GM18526 (cell line): Measurements from ENCODE around the gene RTN4R.

Experiments used
- POLR2A ChIP-seq: IDR thresholded peaks from 3 replicates; pipeline ENCODE4 v1.6.1; 2011; ENCODE audit not compliant: insufficient read length; ENCODE audit errors: extremely low read depth

RTN4R gene

DNA sequence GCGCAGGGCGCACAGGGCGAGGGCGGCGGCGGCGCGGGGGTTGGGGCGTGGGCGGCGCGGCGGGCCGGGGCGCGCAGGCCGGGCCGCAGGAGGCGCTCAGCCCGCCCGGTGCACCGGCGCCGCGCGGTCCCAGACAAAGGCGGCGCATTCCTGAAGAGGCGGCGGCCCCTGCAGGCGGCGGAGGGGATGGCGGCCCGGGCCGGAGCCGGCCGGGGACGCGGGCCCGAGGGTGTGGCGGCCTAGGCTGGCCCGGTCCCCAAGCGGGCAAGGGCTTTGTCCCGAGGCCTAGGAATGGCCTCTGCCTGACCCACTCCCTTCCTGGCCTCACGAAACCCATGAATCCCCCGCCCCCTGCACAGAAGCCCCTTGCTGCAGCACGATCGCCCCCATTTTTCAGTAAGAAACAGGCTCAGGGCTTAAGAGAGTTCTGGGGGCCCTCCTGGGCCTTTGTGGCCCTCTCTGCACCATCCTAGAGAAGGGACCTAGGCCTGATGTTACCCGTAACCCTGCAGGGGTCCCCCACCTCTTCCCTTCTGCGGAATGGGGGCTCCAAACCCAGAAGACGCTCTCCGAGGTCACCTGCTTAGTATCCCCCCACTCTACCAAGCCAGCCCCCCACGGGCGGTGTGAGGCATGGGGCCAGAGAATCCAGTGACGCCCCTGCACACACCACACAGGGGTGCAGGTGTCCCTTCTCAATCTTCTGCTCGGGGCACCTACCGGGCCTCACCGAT lies at the start of gene RTN4R:
Gene RTN4R (minus strand): TSS at position 40 of the 734 bp plus-strand sequence. CDS start 226 bp downstream, outside the sequence.
- no peak for TF ChIP-seq POLR2A

DNA sequence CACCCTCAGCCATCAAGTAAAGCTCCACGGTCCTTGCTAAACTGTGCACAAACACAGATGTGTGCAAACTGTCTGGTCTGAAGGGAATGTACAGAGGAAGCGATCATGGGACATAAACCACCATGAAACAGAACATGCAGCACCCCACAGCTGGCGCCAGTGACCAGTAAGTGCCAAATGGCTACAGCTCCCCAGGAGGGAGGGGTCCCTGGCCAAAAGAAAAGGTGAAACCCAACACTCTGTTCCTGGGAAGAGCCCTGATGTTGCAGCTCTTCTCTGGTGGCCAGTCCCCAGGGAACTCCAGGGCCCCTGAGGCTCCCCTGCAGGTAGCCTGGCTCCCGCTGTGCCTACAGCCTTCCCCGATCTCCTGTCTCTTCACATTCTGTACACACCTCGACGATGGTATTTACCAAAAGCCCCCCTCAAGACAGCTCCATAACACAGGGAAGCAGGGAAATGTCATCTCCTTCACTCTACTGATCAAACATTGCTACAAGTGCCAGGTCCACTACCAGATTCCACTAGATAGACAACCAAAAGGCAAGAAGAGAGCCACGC lies 48.8 kb upstream of the RTN4R start:
- no peak for TF ChIP-seq POLR2A

DNA sequence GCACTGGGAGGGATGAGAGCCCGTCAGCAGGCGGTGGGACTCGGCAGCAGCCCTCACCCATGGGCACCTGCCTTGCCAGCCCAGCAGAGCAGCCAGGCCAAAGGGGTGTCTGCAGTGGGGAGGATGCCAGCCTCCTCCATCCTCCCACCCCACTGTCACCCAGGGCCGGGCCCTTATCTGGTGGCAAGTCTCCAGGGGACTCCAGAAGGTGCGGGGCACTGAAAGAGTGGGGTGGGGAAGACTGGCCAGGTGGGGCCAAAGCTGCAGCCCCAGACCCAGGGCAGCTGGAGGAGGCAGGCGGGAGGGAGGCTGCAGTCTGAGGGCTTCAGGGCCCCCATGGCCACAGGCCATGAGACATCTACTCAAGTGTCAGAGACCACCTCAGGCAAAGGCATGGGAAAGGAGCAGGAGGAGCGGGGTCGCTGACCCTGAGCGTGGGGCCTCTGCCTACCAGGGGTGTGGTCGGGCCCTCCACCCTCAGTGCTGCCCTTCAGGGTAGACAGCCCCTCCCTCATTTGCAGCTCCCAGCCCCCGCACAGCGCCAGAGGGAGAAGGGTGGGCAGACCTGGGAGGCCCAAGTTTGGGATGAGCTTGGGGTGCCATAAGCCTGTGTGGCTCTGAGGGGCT lies 48.2 kb upstream of the RTN4R start:
- no peak for TF ChIP-seq POLR2A

DNA sequence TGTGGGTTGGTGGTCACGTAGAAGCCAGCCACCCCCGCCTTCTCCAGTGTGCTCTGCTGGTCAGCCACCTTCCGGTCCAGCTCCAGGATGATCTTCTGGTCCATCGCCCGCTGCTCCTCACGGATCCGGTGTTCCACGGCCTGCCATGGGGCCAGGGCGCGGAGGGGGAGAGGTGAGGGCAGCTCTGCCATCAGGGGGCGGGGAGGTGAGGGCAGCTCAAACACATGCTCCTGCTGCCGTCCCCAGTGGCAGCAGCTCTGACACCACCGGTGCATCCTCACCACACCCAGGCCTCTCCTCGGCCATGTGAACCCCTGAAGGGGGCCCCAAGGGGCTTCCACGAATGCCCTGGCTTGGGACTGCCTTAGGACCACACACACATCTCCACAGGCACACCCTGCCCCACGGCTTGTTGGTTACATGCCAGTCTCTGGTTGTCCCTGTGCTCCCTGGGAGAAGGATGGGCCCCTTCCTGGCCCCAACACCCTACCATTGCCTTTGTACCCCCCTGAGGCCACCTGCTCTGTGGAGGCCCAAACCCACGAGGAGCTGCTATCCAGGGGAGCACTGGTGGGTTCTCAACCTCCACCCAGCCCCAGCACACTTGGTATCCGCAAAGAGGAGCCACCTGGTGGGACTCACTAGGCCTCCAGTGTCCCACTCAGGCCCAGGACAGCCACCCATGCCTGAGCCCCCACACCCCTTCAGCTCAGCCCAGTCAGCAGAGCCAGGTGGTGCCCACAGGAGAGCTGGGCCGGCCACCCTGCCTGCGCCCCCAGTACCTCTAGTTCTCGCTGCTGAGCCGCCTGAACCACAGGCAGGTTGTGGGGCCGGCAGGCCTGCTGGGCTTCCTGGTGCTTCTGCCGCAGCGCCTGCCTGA lies 47.5 kb upstream of the RTN4R start:
- no peak for TF ChIP-seq POLR2A

DNA sequence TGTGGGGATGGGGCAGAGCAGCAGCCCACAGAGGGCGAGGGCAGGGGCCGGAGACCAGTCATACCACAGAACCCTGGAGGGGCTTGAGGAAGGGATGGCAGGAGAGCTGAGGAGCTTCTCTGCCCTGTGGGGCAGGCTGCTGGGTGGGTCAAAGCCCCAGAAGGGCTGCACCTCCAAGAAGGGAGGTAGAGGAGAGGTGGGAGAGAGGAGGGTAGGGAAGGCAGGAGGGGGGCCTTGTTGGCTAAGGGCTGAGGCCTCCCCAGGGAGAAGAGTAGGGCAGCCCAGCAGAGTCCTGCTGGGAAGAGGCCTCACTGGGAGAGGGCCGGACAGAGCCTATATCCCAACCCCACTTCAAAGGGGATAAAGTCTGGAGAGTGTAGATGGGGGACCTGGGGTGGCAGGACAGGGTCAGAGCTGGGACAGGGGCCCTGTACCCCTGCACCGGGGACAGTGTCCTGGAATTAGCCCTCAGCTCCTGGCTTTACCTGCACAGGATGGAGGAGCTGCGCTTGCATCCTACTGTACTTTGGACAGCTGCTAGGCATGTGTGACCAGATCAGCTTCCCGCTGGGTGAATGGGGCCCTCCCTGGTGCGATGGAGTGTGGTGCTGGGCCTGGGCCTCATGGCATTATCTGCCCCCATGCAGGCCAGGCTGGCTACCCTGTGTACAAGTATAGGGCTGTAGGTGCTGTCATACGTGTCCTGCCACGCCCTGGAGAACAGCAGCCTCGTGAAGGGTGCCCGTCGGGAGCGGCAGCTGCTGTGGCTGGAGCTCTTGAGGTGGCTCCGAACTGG lies 44.5 kb upstream of the RTN4R start:
- no peak for TF ChIP-seq POLR2A

DNA sequence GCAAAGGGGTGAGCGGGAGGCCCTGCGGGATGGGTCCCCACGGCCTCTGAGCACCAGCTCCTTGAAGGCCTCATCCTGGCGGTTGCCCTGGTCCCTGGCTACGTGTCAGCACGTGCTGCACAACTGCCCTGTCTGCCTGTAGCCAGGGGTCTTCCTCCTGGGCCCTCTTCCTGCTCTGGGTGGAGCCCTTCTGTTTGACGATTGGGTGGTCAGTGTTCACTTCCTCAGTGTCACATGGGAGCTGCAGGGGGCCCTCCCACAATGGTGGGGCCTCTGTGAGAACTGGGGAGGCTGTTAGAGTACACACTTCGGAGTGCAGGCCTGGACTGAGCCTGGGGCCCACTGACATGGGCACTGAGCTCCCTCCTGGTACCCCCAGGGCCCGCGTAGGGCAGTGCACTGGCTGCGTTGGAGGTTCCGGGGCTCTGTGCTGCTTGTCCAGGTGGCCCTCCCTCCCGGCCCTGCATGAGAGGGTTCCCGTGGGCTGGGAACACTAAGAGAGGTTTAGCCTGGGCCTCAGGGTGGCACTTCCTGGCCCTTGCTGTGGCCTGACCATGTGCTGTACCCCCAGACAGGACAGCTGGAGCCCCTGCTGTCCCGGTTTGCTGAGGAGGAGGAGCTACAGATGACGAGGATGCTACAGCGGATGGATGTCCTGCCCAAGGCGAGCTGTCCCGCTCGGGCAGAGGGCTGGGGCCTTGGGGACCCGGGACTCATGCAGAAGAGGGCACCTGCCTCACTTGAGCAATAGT lies 38.0 kb upstream of the RTN4R start:
- no peak for TF ChIP-seq POLR2A

DNA sequence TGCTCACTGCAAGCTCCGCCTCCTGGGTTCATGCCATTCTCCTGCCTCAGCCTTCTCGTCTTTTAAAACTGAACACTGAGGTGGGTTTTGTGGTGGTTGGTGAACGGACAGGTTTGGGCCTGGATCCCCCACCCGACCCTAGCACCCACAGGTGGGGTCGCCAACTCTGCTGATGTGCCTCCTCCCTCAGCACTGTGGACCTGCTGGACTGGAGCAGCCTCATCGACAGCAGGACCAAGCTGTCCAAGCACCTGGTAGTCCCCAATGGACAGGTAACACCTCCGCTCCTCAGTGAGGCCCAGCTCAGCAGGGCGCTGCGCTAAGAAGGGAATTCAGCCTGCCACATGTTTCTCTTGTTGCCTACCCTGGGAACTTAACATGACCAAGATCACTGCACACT lies 36.5 kb upstream of the RTN4R start:
- TF ChIP-seq POLR2A, result no peak

DNA sequence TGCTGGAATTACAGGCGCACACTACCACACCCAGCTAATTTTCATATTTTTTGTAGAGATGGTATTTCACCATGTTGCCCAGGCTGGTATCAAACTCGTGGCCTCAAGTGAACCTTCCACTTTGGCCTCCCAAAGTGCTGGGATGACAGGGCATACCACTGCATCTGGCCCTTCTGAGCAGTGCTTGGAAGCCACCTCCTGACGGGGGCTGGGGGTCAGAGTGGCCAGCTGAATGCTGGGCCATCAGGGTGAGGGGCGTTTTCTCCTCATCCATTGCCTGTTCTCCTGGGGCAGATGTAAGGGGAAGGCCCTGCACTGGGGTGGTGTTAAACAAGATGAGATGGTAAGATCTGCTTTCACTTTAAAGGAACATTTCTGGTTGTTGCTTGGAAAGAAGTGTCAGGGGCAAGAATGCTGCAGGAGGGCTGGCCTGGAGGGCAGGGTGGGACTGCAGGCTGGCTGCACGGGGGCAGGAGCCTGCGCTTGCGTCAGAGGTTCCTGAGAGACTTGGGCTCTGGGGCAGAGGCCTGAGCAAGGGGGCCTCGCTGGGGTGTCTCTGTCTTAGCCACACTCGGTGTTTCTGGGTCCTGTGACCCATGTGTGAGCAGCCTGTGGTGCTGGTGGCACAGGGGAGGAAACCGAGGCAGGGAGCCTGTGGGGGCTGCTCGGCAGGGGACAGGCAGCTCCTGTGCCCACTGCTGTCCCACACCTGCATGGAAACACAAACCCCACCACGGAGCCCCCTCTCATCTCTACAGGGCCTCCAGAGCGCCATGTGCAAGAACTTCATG lies 34.5 kb upstream of the RTN4R start:
- no peak for TF ChIP-seq POLR2A

DNA sequence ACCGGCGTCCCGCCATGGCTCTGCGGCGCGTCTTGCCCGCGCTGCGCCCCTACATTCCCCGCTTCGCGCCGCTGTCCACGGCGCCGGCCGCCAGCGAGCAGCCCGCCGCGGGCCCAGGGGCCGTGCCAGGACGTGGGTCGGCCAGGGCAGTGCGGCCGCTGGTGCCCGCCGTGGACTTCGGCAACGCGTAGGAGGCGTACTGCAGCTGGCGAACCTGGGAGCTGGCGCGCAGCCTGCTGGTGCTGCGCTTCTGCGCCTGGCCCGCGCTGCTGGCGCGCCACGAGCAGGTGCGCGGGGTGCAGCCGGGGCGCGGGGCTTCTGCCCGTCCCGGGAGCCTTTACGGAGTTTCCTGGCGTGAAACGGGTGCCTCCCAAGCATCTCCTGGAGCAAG lies 31.6 kb upstream of the RTN4R start:
- TF ChIP-seq POLR2A, result no peak

DNA sequence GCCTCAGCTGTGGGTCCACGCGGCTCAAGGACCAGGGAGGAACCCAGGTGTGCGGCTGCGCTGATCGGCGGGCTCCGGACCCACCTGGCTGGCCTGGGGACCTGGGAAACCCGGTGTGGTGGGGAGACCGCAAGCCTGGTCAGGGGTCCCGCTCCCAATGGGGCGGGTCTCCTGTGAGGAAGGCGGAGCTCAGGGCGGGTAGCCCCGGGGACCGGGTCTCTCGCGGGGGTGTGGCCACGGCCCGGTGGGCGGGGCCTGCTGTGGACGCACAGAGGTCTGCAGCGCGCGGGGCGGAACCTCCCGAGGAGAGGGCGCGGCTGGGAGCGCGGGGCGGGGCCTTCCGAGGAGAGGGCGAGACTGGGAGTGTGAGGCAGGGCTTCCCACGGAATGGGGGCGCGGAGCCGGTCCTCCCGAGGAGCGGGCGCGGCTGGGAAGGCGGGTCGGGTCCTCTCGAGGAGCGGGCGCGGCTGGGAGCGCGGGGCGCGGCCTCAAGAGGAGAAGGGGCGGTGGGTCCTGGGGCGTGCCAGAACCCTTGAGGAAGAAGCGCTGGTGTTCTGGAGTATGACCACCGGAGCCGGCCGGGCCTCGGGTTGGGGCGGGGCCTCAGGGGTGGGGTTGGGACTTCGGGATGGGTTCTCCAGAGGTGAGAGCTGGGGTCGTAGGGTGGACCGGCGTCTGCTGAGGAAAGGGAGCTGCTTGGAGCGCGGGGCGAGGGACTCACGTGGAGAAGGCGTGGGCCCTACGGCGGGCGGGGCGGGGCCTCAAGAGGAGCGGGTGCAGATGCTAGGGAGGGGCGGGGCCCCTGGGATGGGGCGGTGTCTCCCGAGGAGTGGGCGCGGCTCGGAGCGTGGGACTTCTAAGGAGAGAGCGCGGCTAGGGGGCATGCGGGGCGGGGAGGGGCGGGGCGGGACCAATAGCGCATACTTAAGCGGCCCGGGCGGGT lies 31.0 kb upstream of the RTN4R start:
- TF ChIP-seq POLR2A, result no peak

DNA sequence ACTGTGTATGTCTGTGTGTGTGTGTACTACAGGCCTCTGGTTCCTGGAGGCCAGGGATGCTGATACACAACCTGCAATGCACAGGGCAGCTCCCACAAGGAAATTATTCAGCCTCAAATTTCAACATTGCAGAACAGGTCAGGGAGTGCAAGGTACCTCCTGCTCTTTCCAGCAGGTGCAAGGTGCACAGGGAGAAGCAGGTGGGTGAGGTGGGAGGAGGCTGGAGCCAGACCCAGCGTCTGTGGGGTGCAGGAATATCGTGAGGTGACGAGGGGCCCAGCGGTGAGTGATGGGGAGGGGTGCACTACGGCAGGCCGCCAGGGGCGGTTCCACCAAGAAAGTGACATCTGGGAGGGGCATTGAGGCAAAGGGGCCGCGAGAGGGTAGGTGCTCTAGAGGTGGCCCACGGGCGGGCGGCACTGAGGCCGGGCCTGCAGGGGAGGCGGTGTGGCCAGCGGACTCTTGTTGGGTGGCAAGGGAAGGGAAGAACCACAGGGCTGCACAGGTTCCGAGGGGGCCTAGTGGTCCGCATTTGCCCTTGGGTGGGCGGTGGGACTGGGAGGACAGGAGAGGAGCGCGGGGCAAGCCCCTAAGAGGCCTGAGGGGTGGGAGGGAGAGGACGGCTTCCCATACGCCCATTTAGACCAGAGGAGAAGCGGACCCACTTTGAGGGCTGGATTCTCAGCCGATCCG lies 30.1 kb upstream of the RTN4R start:
- no peak for TF ChIP-seq POLR2A
